Omental fat pad (tissue), 4 donors: ENCODE results near the gene ZNF2. TPM values are rescaled to one million over a fixed set of nuclear protein-coding genes. Genes with fewer than 3 reads are reported as not detected.

Experiments
- ATAC-seq: fragments of 150-250 bp; one replicate; pipeline ENCODE4 v1.9.1; 2016; ENCODE audit warnings: mild to moderate bottlenecking, moderate library complexity; ENCODE audit not compliant: low FRiP score
- DNase-seq: peaks from one replicate; pipeline ENCODE4 v3.0.0-alpha.2; 2019; ENCODE audit warnings: low spot score
- total RNA-seq, 4 donors: library from RNA; depleted of rRNA; stranded (reverse); fragments of >200 nt; gene quantifications; one replicate each; pipeline ENCODE4 v1.1.0, GENCODE V29; 2016
- TF ChIP-seq, protein P1 (sequence below), 3 donors: fragments of 450-650 bp; IDR thresholded peaks; one replicate each; pipeline ENCODE4 v1.5.1; 2016 to 2017; ENCODE audit warnings: antibody characterized with exemption in 3 of 3, mild to moderate bottlenecking in 3 of 3, moderate library complexity in 2 of 3

Gene ZNF2
- total RNA-seq, 4 donors from 2014 or later, result 2.1 to 7.4 (median 2.7) TPM

DNA sequence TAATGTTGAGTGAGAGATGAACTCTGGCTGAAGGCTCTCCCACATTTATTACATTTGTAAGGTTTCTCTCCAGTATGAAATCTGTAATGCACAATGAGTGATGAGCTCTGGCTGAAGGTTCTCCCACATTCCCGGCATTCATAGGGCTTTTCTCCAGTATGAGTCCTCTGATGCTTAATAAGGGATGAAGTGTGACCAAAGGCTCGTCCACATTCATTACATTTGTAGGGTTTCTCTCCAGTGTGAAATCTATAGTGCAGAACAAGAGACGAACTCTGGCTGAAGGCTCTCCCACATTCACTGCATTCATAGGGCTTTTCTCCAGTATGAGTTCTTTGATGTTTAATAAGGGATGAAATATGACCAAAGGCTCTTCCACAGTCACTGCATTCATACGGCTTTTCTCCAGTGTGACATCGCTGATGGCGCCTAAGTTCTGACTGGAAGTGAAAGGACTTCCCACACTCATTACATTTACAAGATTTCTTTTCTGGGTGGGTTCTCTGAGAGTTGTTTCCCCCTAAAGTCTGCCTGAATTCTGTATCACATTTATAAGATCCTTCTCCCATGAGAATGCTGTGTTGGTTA lies 16.1 kb upstream of the ZNF2 start:
- DNase-seq (no peak), ATAC-seq (no peak)
- TF ChIP-seq, protein P1, sequence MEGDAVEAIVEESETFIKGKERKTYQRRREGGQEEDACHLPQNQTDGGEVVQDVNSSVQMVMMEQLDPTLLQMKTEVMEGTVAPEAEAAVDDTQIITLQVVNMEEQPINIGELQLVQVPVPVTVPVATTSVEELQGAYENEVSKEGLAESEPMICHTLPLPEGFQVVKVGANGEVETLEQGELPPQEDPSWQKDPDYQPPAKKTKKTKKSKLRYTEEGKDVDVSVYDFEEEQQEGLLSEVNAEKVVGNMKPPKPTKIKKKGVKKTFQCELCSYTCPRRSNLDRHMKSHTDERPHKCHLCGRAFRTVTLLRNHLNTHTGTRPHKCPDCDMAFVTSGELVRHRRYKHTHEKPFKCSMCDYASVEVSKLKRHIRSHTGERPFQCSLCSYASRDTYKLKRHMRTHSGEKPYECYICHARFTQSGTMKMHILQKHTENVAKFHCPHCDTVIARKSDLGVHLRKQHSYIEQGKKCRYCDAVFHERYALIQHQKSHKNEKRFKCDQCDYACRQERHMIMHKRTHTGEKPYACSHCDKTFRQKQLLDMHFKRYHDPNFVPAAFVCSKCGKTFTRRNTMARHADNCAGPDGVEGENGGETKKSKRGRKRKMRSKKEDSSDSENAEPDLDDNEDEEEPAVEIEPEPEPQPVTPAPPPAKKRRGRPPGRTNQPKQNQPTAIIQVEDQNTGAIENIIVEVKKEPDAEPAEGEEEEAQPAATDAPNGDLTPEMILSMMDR (IDR thresholded peaks at IDR 0.05), result no peak

DNA sequence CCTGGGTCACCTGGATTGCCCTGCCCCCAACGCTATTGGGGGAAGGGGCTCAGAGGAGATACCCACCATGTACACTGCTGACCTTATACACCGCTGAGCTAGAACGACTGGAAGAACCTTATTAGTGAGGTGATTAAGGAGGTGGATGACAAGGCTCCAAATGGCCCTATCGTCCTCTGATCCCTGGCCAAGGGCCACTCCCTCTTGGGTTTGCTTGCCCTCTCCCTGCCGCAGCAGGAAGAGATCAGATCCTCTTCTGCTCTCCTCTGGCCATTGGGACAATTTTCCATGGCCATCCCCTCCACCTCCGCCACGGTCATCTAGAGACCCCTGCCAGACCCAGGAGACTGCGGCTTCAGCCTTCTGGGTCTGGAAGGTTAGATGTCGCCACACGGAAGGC lies 7.2 kb upstream of the ZNF2 start:
- TF ChIP-seq, protein P1 (IDR thresholded peaks at IDR 0.05), result no peak
- ATAC-seq (no peak), DNase-seq (no peak)

DNA sequence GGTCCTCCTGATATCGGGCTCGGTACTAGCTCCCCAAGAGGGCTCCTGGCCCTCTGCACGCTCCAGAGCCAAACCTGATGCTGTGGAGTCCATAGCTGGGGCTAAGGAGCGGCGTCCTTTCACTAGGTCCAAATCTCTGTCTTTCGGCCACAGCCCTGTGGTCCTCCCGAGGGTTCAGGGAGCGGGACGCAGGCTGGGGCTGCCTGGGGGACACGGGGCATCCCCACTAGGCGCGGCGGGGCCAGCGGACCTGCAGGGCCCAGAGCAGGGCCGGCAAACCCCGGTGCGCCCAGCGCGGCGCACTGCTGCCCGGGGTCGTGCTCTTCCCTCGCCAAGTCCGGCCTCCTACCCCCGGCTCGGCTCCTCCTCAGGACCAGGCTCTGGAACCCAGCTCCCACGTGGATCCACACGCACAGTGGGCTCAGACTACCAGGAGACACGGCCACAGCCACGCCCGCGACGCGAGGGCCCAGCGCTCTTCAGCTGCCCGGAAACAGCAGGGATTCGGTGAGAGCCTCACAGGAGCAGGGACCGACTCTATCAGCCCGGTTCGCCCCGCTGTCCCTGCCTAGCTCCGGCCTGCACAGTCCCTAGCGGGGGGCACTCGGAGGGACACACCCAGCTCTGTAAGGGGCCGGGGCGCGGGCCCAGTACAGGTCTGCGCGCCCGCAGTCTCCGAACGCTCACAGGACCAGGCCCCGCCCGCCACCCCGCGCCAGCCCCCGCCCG lies 6.6 kb upstream of the ZNF2 start:
- ATAC-seq (peak; percentile 82), DNase-seq (no peak)
- TF ChIP-seq, protein P1 (IDR thresholded peaks at IDR 0.05), result no peak

DNA sequence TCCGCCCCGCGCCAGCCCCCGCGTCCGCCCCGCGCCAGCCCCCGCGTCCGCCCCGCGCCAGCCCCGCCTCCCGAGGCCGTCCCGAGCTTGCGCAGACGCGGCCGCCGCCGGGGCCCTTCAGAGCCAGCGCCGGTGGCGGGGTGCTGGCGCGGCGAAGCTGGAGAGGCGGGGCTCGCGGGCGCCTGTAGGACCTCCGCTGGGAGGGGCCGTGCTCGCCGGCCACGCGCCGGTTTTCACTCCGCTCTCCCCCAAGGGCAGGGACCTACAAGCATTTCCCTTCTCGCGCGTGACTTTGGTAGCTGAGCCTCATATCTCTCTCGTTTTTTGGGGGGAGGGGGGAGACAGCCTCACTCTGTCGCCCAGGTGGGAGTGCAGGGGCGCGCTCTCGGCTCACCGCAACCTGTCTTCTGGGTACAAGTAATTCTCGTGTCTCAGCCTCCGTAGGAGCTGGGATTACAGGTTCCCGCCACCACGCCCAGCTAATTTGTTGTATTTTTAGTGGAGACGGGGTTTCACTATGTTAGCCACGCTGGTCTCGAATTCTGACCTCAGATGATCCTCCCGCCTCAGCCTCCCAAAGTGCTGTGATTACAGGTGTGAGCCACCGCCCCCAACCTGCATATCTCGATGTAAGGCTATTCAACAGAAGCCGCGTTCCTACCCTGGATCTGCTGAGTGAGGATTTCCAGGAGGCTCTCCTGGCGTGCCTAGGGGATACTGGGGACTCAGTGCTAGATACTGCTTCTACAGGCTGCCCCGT lies 5.7 kb upstream of the ZNF2 start, which contains the start of gene ZNF514:
Gene ZNF514, minus strand, starts transcription at position 159 of the 760 bp plus-strand sequence. CDS start 6,595 bp downstream, outside the sequence.
- DNase-seq, result no peak
- TF ChIP-seq, protein P1 (IDR thresholded peaks at IDR 0.05), result no peak
- ATAC-seq, result peak; percentile 89

DNA sequence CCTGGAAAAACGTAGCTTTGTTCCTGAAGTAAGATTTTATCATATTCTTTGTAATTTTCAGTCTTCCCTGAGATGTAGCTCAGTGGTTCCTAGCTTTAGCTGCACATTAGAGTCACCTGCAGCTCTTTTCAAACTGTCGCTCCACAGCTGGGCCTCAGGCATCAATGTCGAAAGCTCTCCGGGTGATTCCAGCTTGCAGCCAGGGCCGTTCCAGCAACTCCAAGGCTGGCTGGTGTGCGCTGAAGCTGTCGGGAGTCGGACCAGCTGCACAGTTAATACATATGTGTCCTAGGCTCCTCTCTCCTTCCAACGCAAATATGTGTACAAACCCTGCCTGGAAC lies 609 bp upstream of the ZNF2 start:
- DNase-seq (no peak), ATAC-seq (peak; percentile 21)
- TF ChIP-seq, protein P1 (IDR thresholded peaks at IDR 0.05), result no peak

DNA sequence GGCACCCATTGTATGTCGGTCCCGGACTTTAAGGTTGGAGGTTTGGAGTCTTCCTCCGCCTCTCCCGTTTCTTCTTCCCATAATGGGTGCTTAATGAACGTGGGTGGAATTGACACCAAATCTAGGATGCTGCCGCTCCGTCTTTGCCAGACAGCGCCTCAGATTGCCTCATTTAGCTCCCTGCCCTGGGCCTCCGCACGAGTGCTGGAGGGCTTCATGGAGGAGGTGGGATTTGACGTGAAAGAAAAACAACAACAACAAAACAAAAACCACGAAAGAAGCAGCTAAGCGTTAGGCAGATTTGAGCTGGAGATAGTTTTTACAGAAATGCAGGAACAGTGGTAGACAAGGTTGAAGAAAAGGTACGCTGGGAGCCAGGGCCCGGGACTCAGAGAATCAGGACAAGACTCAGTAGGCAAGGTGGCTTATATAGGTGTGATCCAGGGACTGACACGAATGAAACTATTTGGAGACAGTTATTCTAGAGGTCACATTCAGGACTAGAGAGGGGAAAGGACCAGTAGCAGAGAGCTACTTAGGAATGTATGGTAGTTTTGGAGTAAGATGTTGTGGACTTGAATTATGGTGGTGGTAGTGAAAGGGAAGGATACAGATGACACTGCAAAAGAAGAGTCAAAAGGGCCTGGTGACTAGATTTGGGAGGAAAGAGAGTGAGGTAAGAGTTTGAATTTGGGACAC lies 605 bp downstream of the ZNF2 start:
- no peak for DNase-seq
- no peak for ATAC-seq
- TF ChIP-seq, protein P1 (IDR thresholded peaks at IDR 0.05), result no peak
